ENCODE data around the gene LDB2. TPM values are rescaled to one million over a fixed set of nuclear protein-coding genes. Genes with fewer than 3 reads are reported as not detected.

LDB2 gene
- total RNA-seq, 1 donor from 2014 or later = 137 TPM

DNA sequence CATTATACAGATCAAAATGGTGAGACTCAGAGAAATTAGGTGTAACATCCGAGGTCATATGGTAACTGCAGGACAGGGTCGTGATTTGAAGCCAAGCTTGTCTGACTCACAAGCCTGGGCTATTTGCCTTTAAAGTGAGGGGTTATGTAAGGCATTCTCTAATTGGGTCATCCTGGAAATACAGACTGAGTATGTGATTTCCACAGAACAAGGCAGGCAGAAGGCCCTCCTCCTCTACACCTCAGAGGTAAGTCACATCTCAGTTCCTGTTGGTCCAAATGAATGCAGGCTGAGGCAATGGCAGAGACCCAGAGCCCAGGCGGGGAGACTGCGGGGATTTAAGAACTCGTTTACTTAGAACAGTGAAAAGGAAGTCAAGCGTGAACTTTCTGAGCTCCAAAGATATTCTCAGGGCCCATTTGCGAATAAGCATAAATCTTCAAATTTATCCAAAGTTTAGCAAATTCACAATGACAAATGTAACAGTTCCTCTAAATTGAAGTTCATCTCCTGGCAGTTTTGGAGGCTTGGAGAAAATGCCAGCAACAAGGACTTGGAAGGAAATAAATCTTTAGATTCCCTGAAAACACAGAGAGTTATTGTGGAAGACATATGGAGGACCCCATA lies 153.3 kb downstream of the LDB2 start:
- no peak overlapping the region for H3K4me3 ChIP-seq
- H3K36me3 ChIP-seq = no peaks in the 10 kb centered on the region
- TF ChIP-seq, protein P1, sequence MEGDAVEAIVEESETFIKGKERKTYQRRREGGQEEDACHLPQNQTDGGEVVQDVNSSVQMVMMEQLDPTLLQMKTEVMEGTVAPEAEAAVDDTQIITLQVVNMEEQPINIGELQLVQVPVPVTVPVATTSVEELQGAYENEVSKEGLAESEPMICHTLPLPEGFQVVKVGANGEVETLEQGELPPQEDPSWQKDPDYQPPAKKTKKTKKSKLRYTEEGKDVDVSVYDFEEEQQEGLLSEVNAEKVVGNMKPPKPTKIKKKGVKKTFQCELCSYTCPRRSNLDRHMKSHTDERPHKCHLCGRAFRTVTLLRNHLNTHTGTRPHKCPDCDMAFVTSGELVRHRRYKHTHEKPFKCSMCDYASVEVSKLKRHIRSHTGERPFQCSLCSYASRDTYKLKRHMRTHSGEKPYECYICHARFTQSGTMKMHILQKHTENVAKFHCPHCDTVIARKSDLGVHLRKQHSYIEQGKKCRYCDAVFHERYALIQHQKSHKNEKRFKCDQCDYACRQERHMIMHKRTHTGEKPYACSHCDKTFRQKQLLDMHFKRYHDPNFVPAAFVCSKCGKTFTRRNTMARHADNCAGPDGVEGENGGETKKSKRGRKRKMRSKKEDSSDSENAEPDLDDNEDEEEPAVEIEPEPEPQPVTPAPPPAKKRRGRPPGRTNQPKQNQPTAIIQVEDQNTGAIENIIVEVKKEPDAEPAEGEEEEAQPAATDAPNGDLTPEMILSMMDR (IDR thresholded peaks at IDR 0.05) = no peak
- no peaks in the 10 kb centered on the region for H3K9me3 ChIP-seq
- DNase-seq (ENCODE audit: low spot score in 2 of 2) = peak in 1 of 2 donors; percentile 62
- no peaks in the 10 kb centered on the region for H3K27me3 ChIP-seq
- intact Hi-C loops (cut with DNase I) = no loop called here
- H3K27ac ChIP-seq = no peak overlapping the region
- H3K4me1 ChIP-seq = no peaks in the 10 kb centered on the region

DNA sequence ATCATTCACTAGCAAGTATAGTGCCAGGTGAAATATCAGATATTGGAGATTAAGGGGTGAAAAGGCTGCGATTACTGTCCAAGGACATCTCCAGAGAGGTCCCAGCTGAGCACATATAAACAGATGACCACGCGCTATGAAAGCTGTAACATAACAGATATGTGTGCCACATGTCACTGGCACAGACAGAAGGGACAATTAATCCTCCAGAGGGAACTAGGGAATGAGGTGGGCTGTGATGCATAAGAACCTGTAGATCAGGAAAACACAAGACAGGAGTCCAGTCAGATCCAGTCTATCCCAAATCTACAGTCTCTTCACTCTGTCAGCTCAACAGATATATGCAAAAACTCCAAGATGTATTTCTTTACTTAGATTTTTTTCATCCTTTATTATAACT lies 157.2 kb downstream of the LDB2 start:
- Histone ChIP-seq H3K27ac (no peak overlapping the region), H3K4me1 (no peaks in the 10 kb centered on the region), H3K9me3 (no peaks in the 10 kb centered on the region), H3K27me3 (no peaks in the 10 kb centered on the region), H3K4me3 (no peak overlapping the region), H3K36me3 (no peaks in the 10 kb centered on the region)
- intact Hi-C loops (cut with DNase I) = no loop called here
- no peak for DNase-seq (ENCODE audit: low spot score in 2 of 2)
- TF ChIP-seq, protein P1 (IDR thresholded peaks at IDR 0.05) = no peak

DNA sequence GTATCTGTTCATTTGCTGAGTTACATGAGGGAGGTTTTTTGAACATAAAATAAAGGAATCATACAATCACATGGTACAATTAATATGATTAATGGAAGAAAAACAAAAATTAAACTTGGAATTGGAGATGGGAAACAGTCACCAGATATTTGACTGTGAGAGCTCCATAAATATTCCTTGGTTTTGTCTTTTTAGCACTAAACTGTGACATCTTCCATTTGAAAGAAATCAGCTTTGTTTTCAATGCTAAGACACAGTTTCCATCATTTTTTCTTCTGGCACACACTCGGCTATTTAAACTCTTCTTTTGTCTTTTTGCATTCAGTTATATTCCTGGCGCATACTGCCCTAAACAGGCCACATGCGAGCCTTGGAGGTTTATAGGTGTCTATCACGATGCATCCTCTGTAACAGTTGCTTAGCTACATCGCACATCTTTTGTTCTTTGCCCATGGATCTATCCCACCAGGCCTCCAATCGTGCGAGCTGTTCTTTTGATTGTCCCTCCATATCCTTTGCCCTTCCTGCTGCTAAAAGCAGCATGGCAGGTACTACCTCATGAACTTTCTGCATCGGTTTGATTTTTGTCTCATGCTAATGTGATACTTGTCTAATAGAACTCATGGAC lies 158.3 kb downstream of the LDB2 start:
- no peaks in the 10 kb centered on the region for H3K9me3 ChIP-seq
- H3K27me3 ChIP-seq = no peaks in the 10 kb centered on the region
- intact Hi-C loops (cut with DNase I) = no loop called here
- no peaks in the 10 kb centered on the region for H3K4me1 ChIP-seq
- H3K27ac ChIP-seq = no peak overlapping the region
- H3K36me3 ChIP-seq = no peaks in the 10 kb centered on the region
- TF ChIP-seq, protein P1 (IDR thresholded peaks at IDR 0.05) = no peak
- no peak for DNase-seq (ENCODE audit: low spot score in 2 of 2)
- no peak overlapping the region for H3K4me3 ChIP-seq

DNA sequence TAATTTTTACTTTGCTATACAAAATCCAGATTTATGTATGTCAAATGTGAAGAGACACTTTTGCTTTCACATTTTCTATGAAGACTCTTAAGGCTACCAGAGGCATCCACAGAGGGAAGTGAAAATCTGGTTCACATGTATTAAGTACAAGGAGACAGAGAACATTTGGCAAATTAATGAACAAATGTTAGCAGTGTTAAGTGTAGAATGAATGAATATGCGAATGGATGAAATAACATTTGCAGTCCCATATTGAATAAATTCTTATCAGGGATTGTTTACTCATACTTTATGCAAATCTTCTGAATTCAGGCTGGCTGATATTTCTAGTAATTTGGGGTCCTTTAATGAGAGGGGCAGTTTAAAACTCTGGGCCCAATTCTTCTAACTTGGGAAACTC lies 159.9 kb downstream of the LDB2 start:
- no peak overlapping the region for H3K27ac ChIP-seq
- no peaks in the 10 kb centered on the region for H3K36me3 ChIP-seq
- TF ChIP-seq, protein P1 (IDR thresholded peaks at IDR 0.05) = no peak

DNA sequence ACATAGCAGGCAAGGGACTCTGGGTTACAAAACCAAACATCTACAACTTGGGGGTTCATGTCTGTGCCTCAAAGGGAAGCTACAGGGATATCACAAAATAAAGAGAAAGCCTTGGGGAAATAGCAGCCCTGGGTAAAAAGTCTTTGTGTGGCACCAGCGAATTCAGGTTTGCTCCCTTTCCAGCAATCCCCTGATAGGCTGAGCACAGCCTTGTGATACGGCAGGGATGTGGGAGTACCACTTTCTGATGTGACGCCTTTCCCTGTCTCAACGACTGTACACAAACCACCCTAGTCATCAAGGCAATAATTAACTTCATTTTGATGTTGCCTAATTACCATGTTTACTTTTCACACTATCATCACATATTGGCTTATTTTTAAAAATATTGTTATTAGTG lies 164.9 kb downstream of the LDB2 start:
- no peaks in the 10 kb centered on the region for H3K4me1 ChIP-seq
- no peaks in the 10 kb centered on the region for H3K36me3 ChIP-seq
- no peaks in the 10 kb centered on the region for H3K9me3 ChIP-seq
- TF ChIP-seq, protein P1 (IDR thresholded peaks at IDR 0.05) = no peak
- H3K4me3 ChIP-seq = no peak overlapping the region
- no peak overlapping the region for H3K27ac ChIP-seq
- no peak for DNase-seq (ENCODE audit: low spot score in 2 of 2)
- intact Hi-C loops (cut with DNase I) = no loop called here
- no peaks in the 10 kb centered on the region for H3K27me3 ChIP-seq

More for the DNA sequence above, 159.9 kb downstream of the LDB2 start:
- intact Hi-C loops (cut with DNase I) = no loop called here
- Histone ChIP-seq H3K4me3 (no peak overlapping the region), H3K27me3 (no peaks in the 10 kb centered on the region), H3K4me1 (no peaks in the 10 kb centered on the region), H3K9me3 (no peaks in the 10 kb centered on the region)
- DNase-seq (ENCODE audit: low spot score in 2 of 2) = no peak
